NCI-H748 (cell line): ENCODE measurements around the gene RFESD.

ENCODE experiments used
- DNase-seq: peaks from one replicate; lab custom pipeline; 2025; ENCODE audit not compliant: unreplicated experiment; lab: John Stamatoyannopoulos, UW

Gene RFESD

GRCh38 chr5:95646569-95647431 is at the start of gene RFESD:
TSS of gene RFESD (plus strand) at chr5:95646777. CDS start at chr5:95652272, 5,495 bp downstream.
- DNase-seq = peak; percentile 97

GRCh38 chr5:95599252-95599651 is 47.3 kb upstream of the RFESD start:
- no peak for DNase-seq

- no peak for DNase-seq
Observed at GRCh38 chr5:95600557-95600956, 46.0 kb upstream of the RFESD start.

- no peak for DNase-seq
Observed at GRCh38 chr5:95605786-95606185, 40.8 kb upstream of the RFESD start.

GRCh38 chr5:95606419-95606818 is 40.2 kb upstream of the RFESD start:
- no peak for DNase-seq

- DNase-seq = no peak
Observed at GRCh38 chr5:95609711-95610110, 36.9 kb upstream of the RFESD start.

GRCh38 chr5:95610546-95610945 is 36.0 kb upstream of the RFESD start:
- DNase-seq = no peak

- no peak for DNase-seq
Observed at GRCh38 chr5:95611396-95611795, 35.2 kb upstream of the RFESD start.

- no peak for DNase-seq
Observed at GRCh38 chr5:95613514-95613913, 33.1 kb upstream of the RFESD start.

- DNase-seq = no peak
Observed at GRCh38 chr5:95615164-95615467, 31.5 kb upstream of the RFESD start.

- no peak for DNase-seq
Observed at GRCh38 chr5:95617057-95617456, 29.5 kb upstream of the RFESD start.

GRCh38 chr5:95619096-95619495 is 27.5 kb upstream of the RFESD start:
- no peak for DNase-seq

- DNase-seq = no peak
Observed at GRCh38 chr5:95619514-95620029, 27.0 kb upstream of the RFESD start.

- peak; percentile 78 for DNase-seq
Observed at GRCh38 chr5:95620030-95620869, 26.3 kb upstream of the RFESD start, which contains the start of gene GPR150. TSS of gene GPR150 (plus strand) at chr5:95620087. CDS start at chr5:95620276, 189 bp downstream.

GRCh38 chr5:95620870-95621838 is 25.4 kb upstream of the RFESD start:
- DNase-seq = peak; percentile 81

GRCh38 chr5:95621839-95622629 is 24.5 kb upstream of the RFESD start:
- DNase-seq = no peak

GRCh38 chr5:95623706-95624105 is 22.9 kb upstream of the RFESD start:
- no peak for DNase-seq

GRCh38 chr5:95624368-95624767 is 22.2 kb upstream of the RFESD start:
- DNase-seq = no peak

GRCh38 chr5:95626701-95627100 is 19.9 kb upstream of the RFESD start:
- DNase-seq = no peak
